HFF-Myc (cell line): Measurements from ENCODE around the gene TPI1.
"Not testable (repeated sequence)": the region's sequence is repeated elsewhere in the genome, so short reads cannot be mapped to it uniquely, and the experiment has no call there.

Source experiments
- DNase-seq: peaks from one replicate; pipeline ENCODE4 v3.0.0-alpha.2; 2011; ENCODE audit warnings: low read depth; ENCODE audit errors: extremely low read depth
- H3K4me3 ChIP-seq: replicated peaks from 2 replicates; pipeline ENCODE4 v1.5.1; 2011; ENCODE audit warnings: low read depth, mild to moderate bottlenecking, control low read depth, low read length
- CTCF ChIP-seq: IDR thresholded peaks from 2 replicates; pipeline ENCODE4 v1.5.1; 2012; ENCODE audit warnings: mild to moderate bottlenecking, low read depth, low read length, control low read depth; ENCODE audit errors: missing control alignments

The TPI1 gene

GRCh38 chr12:6888360-6888759 is 21.0 kb downstream of the TPI1 start:
- no peak overlapping the region for H3K4me3 ChIP-seq
- TF ChIP-seq CTCF, result no peak
- DNase-seq, result no peak

GRCh38 chr12:6888794-6889193 is 21.5 kb downstream of the TPI1 start:
- not testable (repeated sequence) for DNase-seq, H3K4me3 ChIP-seq

DNA sequence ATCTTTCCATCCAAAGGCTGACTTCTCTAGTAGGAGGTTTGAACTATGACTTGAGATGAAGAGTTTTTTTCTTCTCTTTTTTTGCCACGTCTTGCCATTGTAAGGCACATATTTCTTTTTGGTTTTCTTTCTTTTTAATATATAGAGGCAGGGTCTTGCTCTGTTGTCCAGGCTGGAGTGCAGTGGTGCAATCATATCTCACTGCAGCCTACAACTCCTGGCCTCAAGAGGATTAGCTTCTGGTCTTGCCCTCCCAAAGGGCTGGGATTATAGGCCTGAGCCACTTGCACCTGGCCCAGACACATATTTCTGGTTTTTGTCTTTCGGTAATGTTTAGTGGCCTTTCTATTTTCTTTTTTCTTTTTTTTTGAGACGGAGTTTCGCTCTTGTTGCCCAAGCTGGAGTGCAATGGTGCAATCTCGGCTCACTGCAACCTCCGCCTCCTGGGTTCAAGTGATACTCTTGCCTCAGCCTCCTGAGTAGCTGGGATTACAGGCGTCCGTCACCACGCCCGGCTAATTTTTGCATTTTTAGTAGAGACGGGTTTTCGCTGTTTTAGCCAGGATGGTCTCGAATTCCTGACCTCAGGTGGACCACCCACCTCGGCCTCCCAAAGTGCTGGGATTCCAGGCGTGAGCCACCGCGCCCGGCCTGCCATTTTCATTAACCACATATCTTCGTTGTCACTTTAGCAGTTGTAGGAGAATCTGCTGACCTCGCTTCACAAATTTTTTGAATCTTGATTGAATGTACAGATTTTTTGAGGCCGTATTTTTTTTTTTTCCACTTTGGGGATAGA is 22.6 kb downstream of the TPI1 start:
- not testable (repeated sequence) for DNase-seq, H3K4me3 ChIP-seq

- peak; percentile 81 for DNase-seq
- H3K4me3 ChIP-seq, result peak overlapping the region; percentile 45
- TF ChIP-seq CTCF, result peak; percentile 72
Measured at GRCh38 chr12:6890789-6891645, 23.7 kb downstream of the TPI1 start.

DNA sequence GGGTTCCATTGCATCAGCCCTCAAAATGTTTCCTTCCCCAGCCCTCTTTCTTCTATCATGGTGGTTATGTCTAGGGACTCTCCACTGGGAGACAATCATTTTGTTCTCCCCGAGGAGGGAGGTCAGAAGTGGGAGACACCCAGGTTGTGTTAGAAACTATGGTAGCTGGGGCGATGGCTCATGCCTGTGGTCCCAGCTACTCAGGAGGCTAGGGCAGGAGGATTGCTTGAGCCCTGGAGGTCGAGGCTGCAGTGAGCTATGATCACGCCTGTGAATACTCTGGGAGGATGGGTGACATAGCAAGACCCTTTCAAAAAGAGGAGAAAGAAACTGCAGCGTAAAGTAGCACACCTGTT is 24.3 kb downstream of the TPI1 start:
- no peak for TF ChIP-seq CTCF
- no peak for DNase-seq
- H3K4me3 ChIP-seq, result peak overlapping the region; percentile 45

GRCh38 chr12:6892683-6893082 is 25.4 kb downstream of the TPI1 start:
- not testable (repeated sequence) for DNase-seq

GRCh38 chr12:6894321-6894720 is 27.0 kb downstream of the TPI1 start:
- no peak for TF ChIP-seq CTCF
- no peak overlapping the region for H3K4me3 ChIP-seq
- DNase-seq, result no peak

More at GRCh38 chr12:6892683-6893082, 25.4 kb downstream of the TPI1 start:
- H3K4me3 ChIP-seq, result not testable (repeated sequence)

DNA sequence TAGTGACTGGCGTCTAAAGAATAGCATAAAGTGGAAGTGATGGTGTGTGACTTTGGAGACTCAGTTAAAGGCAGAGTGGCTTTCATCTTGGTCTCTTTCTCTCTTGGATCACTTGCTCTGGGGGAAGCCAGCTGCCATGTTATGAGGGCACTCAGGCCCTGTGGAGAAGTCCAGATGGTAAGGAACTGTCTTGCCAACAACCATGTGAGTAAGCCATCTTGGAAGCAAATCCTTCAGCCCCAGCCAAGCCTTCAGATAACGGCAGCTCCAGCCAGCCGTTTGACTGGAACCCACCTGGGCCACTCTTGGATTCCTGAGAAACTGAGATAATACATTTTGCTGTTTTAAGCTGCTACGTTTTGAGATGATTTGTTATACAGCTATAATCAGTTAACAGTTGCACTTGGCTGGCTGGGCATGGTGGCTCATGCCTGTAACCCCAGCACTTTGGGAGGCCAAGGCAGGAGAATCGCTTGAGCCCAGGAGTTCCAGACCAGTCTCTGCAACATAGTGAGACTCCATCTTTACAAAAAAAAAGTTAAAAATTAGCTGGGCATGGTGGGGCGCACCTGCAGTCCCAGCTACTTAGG is 29.6 kb downstream of the TPI1 start:
- TF ChIP-seq CTCF, result no peak
- no peak overlapping the region for H3K4me3 ChIP-seq
- DNase-seq, result no peak
